HAP-1 (cell line): Measurements from ENCODE around the gene PNMA6A.
A peak's percentile ranks its signal among the peaks of the same experiment; 100 is the strongest.
"Not testable (repeated sequence)": the region's sequence is repeated elsewhere in the genome, so short reads cannot be mapped to it uniquely, and the experiment has no call there.

Experiments
- DNase-seq, 2 experiments: peaks; one replicate each; pipeline ENCODE4 v3.0.0-alpha.2; 2016 to 2020; ENCODE audit warnings: low spot score in 2 of 2
- H3K27me3 ChIP-seq: fragments of 250-450 bp; sonication (Bioruptor Pico); 2 replicates; pipeline ENCODE4 v1.5.1; 2020; ENCODE audit warnings: low read depth, mild to moderate bottlenecking, moderate library complexity
- H3K36me3 ChIP-seq: fragments of 250-450 bp; sonication (Bioruptor Pico); replicated peaks from 2 replicates; pipeline ENCODE4 v1.5.1; 2020; ENCODE audit warnings: mild to moderate bottlenecking
- H3K4me1 ChIP-seq: fragments of 250-450 bp; sonication (Bioruptor Pico); 2 replicates; pipeline ENCODE4 v1.5.1; 2020; ENCODE audit warnings: mild to moderate bottlenecking
- H3K4me3 ChIP-seq: fragments of 250-450 bp; sonication (Bioruptor Pico); 2 replicates; pipeline ENCODE4 v1.5.1; 2020; ENCODE audit warnings: mild to moderate bottlenecking, moderate library complexity
- H3K9me3 ChIP-seq: fragments of 250-450 bp; sonication (Bioruptor Pico); 2 replicates; pipeline ENCODE4 v1.5.1; 2020; ENCODE audit warnings: mild to moderate bottlenecking, moderate library complexity
- in situ Hi-C: fragments of 300-500 bp; cut with MboI; formaldehyde crosslinking; loops from 3 replicates; pipeline ENCODE4 v1.14.3; 2020; ENCODE audit warnings: low sequenced_read_pairs, inconsistent platforms, mixed read lengths

Gene PNMA6A

DNA sequence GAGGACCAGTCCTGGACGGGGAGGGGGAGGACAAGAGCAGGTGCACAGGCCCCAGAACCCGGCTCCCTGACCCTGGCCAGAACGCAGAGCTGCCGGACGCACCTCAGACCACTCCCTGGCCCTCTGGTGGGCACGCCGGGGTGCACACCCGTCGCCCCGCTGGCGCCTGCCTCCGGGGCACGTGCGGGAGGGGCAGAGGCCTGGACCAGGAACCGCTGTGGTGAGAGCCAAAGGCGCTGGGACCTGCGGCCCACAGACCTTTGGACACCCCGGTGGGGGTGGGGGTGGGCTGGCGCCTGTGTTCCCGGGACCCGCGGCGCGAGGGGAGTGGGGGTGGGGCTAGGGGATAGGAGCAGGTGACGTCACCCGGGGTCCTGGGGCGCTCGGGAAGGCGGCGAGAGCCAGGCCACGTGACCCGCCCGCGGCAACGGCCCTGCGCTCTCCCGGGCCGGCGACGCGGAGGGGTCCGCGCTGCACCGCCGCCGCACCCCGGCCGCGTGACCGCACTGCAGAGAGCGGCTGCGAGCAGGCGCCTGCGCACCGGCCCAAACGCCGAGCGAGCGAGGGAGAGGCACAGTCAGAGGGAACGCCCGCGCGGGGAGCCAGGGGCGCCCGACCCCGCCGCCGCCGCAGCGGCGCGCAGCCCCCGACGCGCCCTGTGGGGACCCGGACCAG, at the start of gene PNMA6A:
Gene PNMA6A (plus strand): TSS at position 546 of the 675 bp plus-strand sequence. CDS start 609 bp downstream, outside the sequence.
- DNase-seq, H3K4me3 ChIP-seq, in situ Hi-C loops, H3K36me3 ChIP-seq, H3K27me3 ChIP-seq, H3K4me1 ChIP-seq, H3K9me3 ChIP-seq: not testable (repeated sequence)

DNA sequence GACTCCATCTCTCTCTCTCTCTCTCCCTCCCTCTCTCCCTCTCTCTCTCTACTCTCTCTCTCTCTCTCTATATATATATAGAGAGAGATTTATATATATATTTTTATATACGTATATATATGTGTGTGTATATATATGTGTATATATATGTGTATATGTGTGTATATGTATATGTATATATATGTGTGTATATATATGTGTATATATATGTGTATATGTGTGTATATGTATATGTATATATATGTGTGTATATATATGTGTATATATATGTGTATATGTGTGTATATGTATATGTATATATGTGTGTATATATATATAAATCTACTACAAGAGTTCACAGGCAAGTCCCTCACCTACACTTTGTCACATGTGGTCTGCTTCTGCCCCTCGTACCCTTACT, 45.8 kb upstream of the PNMA6A start:
- in situ Hi-C loops, DNase-seq, H3K9me3 ChIP-seq, H3K4me3 ChIP-seq, H3K27me3 ChIP-seq, H3K36me3 ChIP-seq, H3K4me1 ChIP-seq: not testable (repeated sequence)

DNA sequence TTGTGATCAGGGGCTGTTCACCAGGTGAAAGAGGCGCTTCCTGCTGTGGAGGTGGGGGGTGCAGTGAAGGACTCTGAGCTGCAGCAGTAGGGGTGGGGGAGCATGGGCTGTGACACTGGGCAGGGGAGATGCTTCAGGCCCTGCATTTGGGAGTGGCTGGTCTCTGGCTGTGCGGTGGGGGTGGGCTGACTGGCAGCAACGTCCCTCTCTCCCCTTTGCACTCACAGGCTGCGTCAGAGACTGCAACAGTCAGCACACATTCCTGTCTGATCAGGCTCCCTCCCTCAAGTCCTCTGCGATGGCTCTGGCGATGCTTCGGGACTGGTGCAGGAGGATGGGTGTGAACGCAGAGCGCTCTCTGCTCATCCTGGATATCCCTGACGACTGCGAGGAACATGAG, 43.8 kb upstream of the PNMA6A start:
- H3K9me3 ChIP-seq, H3K4me3 ChIP-seq, in situ Hi-C loops, DNase-seq, H3K36me3 ChIP-seq, H3K27me3 ChIP-seq, H3K4me1 ChIP-seq: not testable (repeated sequence)

DNA sequence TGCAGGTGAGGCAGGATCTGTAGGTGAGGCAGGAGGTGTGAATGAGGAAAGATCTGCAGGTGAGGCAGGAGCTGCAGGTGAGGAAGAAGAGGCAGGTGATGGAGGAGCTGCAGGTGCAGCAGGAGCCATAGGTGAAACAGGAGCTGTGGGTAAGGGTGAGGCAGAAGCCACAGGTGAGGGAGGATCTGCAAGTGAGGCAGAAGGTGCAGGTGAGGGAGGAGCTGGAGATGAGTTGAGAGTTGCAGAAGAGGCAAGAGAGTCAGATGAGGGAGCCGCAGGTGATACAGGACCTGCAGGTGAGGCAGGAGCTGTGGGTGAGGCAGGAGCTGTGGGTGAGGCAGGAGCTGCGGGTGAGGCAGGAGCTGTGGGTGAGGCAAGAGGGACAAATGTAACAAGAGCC, 43.1 kb upstream of the PNMA6A start:
- Histone ChIP-seq H3K4me1 (peaks cover 4% of the 10 kb centered on the region; the same call in 1 of the 2 replicates), H3K9me3 (no peaks in the 10 kb centered on the region; the same call in 1 of the 2 replicates), H3K4me3 (no peak overlapping the region), H3K36me3 (no peaks in the 10 kb centered on the region), H3K27me3 (no peaks in the 10 kb centered on the region)
- in situ Hi-C loops = no loop called here
- no peak for DNase-seq

DNA sequence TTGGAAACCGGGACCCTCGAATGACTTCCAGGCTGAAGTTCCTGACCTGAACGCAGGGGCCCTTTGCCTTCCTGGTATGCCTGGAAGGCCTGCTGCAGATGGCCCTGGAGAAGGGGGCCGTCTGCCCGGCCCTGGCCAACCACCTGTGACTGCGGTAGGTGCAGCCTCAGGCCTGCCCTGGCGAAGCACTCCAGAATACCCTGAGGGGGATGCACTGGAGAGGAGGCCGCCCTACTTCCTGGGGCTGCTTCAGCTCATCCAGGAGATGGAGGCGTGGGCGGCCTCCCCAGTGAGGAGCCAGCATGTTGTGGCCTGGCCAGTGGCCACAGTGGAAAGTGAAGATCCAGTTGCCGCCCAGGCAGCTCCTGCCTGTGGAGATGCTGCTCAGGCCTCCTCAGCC, 42.4 kb upstream of the PNMA6A start:
- H3K27me3 ChIP-seq = no peaks in the 10 kb centered on the region
- peaks cover 4% of the 10 kb centered on the region; the same call in 1 of the 2 replicates for H3K4me1 ChIP-seq
- in situ Hi-C loops = loop anchor here (5.0 to 10.0 kb wide), 2 partner anchors 477 to 635 kb away; no protein-coding TSS in a partner anchor
- no peaks in the 10 kb centered on the region; the same call in 1 of the 2 replicates for H3K9me3 ChIP-seq
- DNase-seq = no peak
- H3K4me3 ChIP-seq = no peak overlapping the region
- no peaks in the 10 kb centered on the region for H3K36me3 ChIP-seq

DNA sequence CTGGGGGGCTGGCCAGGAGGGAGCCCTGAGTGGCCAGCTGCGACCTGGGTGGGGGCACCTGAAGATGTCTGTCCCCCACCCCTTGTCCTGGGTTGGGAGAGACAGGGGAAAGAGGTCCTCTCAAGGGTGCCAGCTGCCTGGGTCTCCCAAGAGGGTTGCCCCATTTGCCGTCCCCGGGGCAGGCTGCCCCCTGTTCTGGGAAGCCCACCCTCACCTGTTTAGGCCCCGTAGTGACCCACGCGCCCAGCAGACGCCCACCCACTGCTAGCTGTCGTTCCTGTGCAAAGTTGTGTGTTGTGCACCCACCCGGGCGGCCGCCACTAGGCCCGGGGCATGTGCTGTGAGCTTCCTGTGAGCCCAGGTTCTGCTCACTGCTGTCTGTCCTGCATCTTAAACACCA, 41.5 kb upstream of the PNMA6A start:
- DNase-seq = no peak
- Histone ChIP-seq H3K27me3 (no peaks in the 10 kb centered on the region), H3K4me1 (peaks cover 4% of the 10 kb centered on the region; the same call in 1 of the 2 replicates), H3K4me3 (no peak overlapping the region), H3K36me3 (no peaks in the 10 kb centered on the region), H3K9me3 (no peaks in the 10 kb centered on the region; the same call in 1 of the 2 replicates)
- in situ Hi-C loops = loop anchor here (5.0 to 10.0 kb wide), 2 partner anchors 476 to 634 kb away; no protein-coding TSS in a partner anchor

DNA sequence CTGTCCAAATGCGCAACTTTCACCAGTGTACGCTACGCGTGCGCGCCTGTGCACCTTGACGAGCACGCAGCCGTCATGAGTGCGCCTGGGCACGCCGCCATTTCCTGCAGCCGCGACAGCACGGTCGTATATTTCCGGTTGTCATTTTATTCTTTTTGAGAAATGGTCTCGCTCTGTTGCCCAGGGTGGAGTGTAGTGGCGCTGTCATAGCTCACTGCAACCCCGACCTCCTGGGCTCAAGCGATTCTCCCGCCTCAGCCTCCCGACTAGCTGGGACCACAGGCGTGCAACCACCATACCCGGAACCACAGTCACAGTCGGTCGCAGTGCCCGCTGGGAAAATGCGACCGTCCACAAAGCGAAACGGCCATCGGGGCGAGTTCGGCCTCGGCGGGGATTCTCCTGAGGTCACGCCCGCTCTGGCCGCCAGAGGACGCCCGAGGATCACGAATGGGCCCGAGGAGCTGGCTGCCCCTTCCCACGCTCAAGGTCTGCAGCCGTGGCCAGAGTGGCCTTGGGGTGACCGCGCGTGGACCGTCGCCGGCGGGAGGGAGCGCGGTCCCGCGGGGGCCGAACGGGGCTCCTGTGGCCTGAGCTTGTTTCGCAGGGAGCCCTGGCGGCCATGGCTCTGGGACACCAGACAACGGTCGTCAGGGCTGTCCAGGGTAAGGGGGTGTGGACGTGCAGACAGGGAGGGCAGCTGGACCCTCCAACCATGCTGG, 39.7 kb upstream of the PNMA6A start:
- Histone ChIP-seq H3K4me1 (peaks cover 4% of the 10 kb centered on the region; the same call in 1 of the 2 replicates), H3K36me3 (no peaks in the 10 kb centered on the region), H3K27me3 (no peaks in the 10 kb centered on the region), H3K9me3 (no peaks in the 10 kb centered on the region; the same call in 1 of the 2 replicates), H3K4me3 (no peak overlapping the region; the same call in 1 of the 2 replicates)
- in situ Hi-C loops = loop anchor here (5.0 to 10.0 kb wide), 2 partner anchors 475 to 632 kb away; no protein-coding TSS in a partner anchor
- peak; percentile 36 to 87 for DNase-seq

DNA sequence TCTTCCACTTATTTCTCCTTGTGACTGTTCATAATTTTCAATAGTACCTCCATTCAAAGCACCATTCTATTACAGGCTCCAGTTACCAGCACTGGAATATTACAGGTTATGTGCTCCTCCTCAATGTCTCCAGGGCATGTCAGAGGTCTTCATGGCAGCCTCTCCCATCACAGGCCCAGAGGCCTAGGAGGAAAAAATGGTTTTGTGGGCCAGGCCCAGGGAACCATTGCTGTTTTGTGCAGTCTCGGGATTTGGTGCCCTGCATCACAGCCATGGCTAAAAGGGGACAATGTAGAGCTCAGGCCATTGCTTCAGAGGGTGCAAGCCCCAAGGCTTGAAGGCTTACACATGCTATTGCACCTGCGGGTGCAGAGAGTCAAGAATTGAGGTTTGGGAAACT, 23.2 kb upstream of the PNMA6A start:
- in situ Hi-C loops = no loop called here

DNA sequence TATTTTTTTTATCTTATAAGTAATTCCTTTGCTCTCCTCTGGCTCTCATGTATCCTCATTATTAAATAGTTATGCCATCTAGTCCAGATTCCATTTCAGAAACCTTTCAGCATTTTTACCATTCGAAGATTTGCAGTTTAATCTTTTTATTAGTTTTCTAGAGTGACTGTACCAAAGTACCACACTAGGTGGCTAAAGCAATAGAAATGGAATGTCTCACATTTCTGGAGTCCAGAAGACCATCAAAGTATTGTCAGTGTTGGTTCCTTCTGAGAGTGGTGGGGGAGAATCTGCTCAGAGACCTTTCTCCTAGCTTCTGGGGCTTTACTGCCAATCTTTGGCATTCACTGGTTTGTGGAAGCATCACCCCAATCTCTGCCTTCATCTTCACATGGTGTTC, 19.7 kb upstream of the PNMA6A start:
- no peaks in the 10 kb centered on the region for H3K27me3 ChIP-seq
- no peaks in the 10 kb centered on the region for H3K4me1 ChIP-seq
- no peak overlapping the region for H3K4me3 ChIP-seq
- no peaks in the 10 kb centered on the region for H3K36me3 ChIP-seq
- in situ Hi-C loops = no loop called here
- H3K9me3 ChIP-seq = peaks cover 10% of the 10 kb centered on the region
- no peak for DNase-seq

More for the DNA sequence above, 23.2 kb upstream of the PNMA6A start:
- Histone ChIP-seq H3K9me3 (peaks cover 10% of the 10 kb centered on the region), H3K4me3 (no peak overlapping the region), H3K27me3 (no peaks in the 10 kb centered on the region), H3K36me3 (no peaks in the 10 kb centered on the region), H3K4me1 (no peaks in the 10 kb centered on the region)
- DNase-seq = no peak

DNA sequence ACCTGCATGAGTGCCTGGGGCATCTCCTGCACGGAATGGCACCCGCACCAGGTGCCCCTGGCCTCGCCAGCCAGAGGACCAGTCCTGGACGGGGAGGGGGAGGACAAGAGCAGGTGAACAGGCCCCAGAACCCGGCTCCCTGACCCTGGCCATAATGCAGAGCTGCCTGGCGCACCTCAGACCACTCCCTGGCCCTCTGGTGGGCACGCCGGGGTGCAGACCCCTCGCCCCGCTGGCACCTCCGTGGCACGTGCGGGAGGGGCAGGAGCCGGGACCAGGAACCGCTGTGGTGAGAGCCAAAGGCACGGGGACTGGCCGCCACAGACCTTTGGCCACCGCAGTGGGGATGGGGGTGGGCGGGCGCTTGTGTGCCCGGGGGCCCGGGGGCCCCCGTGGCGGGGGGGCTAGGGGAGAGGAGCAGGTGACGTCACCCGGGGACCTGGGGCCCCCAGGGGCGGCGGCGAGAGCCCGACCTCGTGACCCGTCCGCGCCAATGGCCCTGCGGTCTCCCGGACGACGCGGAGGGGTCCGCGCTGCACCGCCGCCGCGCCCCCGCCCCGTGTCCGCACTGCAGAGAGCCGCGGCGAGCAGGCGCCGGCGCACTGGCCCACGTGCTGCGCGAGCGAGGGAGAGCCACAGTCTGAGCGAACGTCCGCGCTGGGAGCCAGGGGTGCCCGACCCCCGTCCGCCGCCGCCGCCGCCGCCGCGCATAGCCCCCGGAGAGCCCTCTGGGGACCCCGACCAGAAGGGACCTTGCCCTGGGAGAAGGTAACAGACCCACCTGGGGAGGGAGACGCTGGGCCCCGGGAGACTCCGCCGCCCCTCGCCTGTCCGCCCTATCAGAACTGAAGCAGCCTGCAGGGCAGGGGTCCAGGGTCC, 16.1 kb upstream of the PNMA6A start, which contains the start of gene PNMA3:
Gene PNMA3 (plus strand): TSS at position 600 of the 879 bp plus-strand sequence. CDS start 586 bp downstream, outside the sequence.
- no peaks in the 10 kb centered on the region for H3K9me3 ChIP-seq
- no peaks in the 10 kb centered on the region for H3K4me1 ChIP-seq
- H3K36me3 ChIP-seq = no peaks in the 10 kb centered on the region
- no peaks in the 10 kb centered on the region for H3K27me3 ChIP-seq
- H3K4me3 ChIP-seq = no peak within 1 kb of the TSS
- in situ Hi-C loops = no loop called here
- no peak for DNase-seq

DNA sequence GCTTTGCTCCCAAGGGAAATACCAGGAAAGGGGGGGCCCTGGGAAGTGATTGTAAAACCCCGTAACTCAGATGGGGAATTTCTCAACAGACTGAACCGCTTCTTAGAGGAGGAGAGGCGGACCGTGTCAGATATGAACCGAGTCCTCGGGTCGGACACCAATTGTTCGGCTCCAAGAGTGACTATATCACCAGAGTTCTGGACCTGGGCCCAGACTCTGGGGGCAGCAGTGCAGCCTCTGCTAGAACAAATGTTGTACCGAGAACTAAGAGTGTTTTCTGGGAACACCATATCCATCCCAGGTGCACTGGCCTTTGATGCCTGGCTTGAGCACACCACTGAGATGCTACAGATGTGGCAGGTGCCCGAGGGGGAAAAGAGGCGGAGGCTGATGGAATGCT, 15.0 kb upstream of the PNMA6A start:
- no peak for DNase-seq
- Histone ChIP-seq H3K9me3 (no peaks in the 10 kb centered on the region), H3K4me3 (no peak overlapping the region), H3K36me3 (no peaks in the 10 kb centered on the region), H3K27me3 (no peaks in the 10 kb centered on the region), H3K4me1 (no peaks in the 10 kb centered on the region)
- in situ Hi-C loops = no loop called here

DNA sequence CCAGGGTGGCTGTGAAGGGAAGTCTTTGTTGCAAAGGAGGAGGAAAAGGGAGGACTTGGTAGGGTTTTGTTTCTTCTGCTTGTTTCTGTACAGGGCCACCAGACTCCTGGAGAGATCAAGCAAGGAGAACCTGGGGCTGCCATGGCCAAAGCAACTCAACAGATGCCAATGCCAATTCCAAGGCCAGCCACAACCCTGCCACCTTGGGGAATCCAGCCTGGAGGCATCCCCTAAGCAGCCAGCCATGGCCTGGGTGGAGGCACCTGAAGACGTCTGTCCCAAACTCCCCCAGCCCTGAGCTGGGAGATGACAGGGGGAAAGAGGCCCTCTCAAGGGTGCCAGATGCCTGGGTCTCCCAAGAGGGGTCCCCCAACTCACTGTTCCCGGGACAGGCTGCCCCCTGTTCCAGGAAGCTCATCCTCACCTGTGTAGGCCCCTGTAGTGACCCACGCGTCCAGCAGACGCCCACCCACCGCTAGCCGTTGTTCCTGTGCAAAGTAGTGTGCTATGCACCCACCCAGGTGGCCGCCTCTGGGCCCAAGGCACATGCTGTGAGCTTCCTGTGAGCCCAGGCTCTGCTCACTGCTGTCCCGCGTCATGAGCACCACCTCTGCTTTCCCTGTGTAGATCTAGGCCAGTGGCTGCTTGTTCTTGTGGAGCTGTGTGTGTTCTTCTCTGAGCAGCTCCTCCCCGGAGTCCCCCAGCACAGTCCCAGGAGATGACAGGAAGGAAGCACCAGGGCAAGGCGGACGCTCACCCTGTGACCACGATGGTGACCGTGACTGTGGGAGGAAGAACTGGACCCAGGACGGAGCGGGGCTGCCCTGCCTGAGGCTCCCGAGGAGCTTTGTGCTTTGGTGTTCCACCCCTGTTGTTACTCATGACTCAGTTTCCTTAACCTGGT, 12.8 kb upstream of the PNMA6A start:
- H3K9me3 ChIP-seq = no peaks in the 10 kb centered on the region
- DNase-seq = no peak
- no peaks in the 10 kb centered on the region for H3K36me3 ChIP-seq
- in situ Hi-C loops = no loop called here
- no peaks in the 10 kb centered on the region for H3K27me3 ChIP-seq
- H3K4me1 ChIP-seq = no peaks in the 10 kb centered on the region
- no peak overlapping the region for H3K4me3 ChIP-seq

DNA sequence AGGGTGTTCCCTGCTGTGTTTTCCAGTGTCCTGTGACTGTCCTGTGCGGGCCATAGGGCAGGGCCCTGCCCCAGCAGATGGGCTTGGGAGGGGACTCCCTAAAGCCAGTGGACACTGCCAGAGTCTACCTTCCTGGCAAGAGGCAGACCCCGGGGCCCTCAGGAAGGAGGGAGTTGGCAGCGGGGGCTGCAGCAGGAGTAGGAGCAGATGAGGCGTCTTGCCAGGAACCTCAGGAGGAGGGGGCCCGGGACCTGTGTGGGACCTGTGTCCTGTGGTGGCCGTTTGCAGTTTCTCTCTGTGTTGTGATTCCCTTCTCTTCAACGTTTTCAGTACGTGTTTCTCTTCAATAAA, 12.2 kb upstream of the PNMA6A start:
- Histone ChIP-seq H3K36me3 (no peaks in the 10 kb centered on the region), H3K9me3 (no peaks in the 10 kb centered on the region), H3K4me3 (no peak overlapping the region), H3K27me3 (no peaks in the 10 kb centered on the region), H3K4me1 (no peaks in the 10 kb centered on the region)
- no peak for DNase-seq
- in situ Hi-C loops = no loop called here
